ENCODE data around the gene TCF23. TPM values are rescaled to one million over a fixed set of nuclear protein-coding genes. Genes with fewer than 3 reads are reported as not detected.

TCF23 gene
- total RNA-seq, 1 donor from 2014 or later: 1.2 TPM

DNA sequence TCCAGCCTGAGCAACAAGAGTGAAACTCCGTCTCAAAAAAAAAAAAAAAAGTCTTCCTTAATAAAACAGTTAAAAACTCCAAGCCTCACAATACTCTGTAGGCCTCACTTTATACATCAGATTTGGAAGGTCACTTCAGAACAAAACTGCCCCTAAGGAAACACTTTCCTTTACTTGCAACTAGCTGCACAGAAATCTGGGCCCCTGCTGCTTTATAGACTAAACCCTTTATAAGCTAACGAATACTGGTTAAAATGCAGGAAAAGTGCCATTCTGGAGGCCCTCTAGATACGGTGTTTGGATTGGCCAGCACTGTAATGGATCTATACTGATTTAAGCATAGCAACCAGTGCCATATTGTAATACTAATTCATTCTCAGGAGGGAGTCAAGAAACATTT lies 23.7 kb upstream of the TCF23 start:
- intact Hi-C loops (cut with DNase I): no loop called here
- DNase-seq (no peak), ATAC-seq (no peak)
- H3K27me3 ChIP-seq (ENCODE audit: low read depth): no peaks in the 10 kb centered on the region
- H3K4me3 ChIP-seq: no peak overlapping the region
- TF ChIP-seq, protein P1, sequence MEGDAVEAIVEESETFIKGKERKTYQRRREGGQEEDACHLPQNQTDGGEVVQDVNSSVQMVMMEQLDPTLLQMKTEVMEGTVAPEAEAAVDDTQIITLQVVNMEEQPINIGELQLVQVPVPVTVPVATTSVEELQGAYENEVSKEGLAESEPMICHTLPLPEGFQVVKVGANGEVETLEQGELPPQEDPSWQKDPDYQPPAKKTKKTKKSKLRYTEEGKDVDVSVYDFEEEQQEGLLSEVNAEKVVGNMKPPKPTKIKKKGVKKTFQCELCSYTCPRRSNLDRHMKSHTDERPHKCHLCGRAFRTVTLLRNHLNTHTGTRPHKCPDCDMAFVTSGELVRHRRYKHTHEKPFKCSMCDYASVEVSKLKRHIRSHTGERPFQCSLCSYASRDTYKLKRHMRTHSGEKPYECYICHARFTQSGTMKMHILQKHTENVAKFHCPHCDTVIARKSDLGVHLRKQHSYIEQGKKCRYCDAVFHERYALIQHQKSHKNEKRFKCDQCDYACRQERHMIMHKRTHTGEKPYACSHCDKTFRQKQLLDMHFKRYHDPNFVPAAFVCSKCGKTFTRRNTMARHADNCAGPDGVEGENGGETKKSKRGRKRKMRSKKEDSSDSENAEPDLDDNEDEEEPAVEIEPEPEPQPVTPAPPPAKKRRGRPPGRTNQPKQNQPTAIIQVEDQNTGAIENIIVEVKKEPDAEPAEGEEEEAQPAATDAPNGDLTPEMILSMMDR (IDR thresholded peaks at IDR 0.05): no peak
- H3K9me3 ChIP-seq: no peaks in the 10 kb centered on the region
- H3K27ac ChIP-seq: no peak overlapping the region
- peaks cover 9% of the 10 kb centered on the region for H3K36me3 ChIP-seq
- H3K4me1 ChIP-seq: peaks cover 6% of the 10 kb centered on the region

GRCh38 chr2:27126252-27126710 lies 22.5 kb upstream of the TCF23 start:
- DNase-seq (no peak), ATAC-seq (no peak)
- no peaks in the 10 kb centered on the region for H3K9me3 ChIP-seq
- no peaks in the 10 kb centered on the region for H3K27me3 ChIP-seq (ENCODE audit: low read depth)
- intact Hi-C loops (cut with DNase I): no loop called here
- TF ChIP-seq, protein P1 (IDR thresholded peaks at IDR 0.05): no peak
- peaks cover 6% of the 10 kb centered on the region for H3K4me1 ChIP-seq
- H3K27ac ChIP-seq: no peak overlapping the region
- H3K4me3 ChIP-seq: no peak overlapping the region
- peaks cover 21% of the 10 kb centered on the region for H3K36me3 ChIP-seq

DNA sequence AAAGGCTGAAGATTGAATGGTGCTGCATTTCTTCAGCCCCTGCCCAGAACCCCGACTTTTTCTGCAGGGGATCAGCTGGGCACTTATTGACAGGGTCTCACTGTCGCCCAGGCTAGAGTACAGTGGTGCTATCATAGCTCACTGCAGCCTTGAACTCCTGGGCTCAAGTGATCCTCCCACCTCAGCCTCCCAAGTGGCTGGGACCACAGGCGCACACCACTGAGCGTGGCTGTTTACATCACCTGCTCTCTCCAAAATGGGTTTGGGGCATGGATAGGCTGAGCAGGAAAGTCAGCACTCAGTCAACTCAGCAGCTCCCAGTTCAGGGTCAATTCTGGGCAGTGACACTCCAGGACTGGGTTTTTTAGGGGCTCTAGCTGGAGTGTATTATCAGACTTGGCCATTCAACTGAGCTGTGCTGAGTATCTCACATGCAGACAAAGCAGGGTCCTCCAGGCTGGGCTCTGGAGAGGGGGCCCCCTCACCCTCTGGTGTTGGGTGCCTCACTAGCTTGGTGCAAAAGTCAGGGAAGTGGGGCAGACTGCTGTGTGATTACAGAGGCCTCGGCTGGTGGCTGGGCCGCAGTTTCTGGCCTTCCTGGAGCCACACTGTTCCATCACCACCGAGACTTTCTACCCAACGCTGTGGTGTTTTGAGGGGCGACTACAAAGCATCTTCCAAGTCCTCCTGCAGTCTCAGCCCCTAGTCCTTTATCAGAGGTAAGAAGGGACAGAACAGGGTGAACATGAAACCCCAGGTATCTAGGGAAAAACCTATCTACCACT lies 20.7 kb upstream of the TCF23 start:
- no peak overlapping the region for H3K27ac ChIP-seq
- no peak for DNase-seq
- H3K27me3 ChIP-seq (ENCODE audit: low read depth): no peaks in the 10 kb centered on the region
- intact Hi-C loops (cut with DNase I): no loop called here
- ATAC-seq: no peak
- H3K9me3 ChIP-seq: no peaks in the 10 kb centered on the region
- H3K4me3 ChIP-seq: no peak overlapping the region
- H3K36me3 ChIP-seq: peaks cover 36% of the 10 kb centered on the region
- peaks cover 11% of the 10 kb centered on the region for H3K4me1 ChIP-seq
- TF ChIP-seq, protein P1 (IDR thresholded peaks at IDR 0.05): no peak

- no peak for DNase-seq
- TF ChIP-seq, protein P1 (IDR thresholded peaks at IDR 0.05): no peak
- intact Hi-C loops (cut with DNase I): no loop called here
Measured at GRCh38 chr2:27128668-27129571, 19.9 kb upstream of the TCF23 start.

GRCh38 chr2:27130396-27130795 lies 18.4 kb upstream of the TCF23 start:
- TF ChIP-seq, protein P1 (IDR thresholded peaks at IDR 0.05): no peak
- intact Hi-C loops (cut with DNase I): no loop called here

More at GRCh38 chr2:27128668-27129571, 19.9 kb upstream of the TCF23 start:
- peaks cover 17% of the 10 kb centered on the region for H3K4me1 ChIP-seq
- no peaks in the 10 kb centered on the region for H3K27me3 ChIP-seq (ENCODE audit: low read depth)
- peaks cover 36% of the 10 kb centered on the region for H3K36me3 ChIP-seq
- no peaks in the 10 kb centered on the region for H3K9me3 ChIP-seq
- no peak for ATAC-seq
- H3K27ac ChIP-seq: no peak overlapping the region
- no peak overlapping the region for H3K4me3 ChIP-seq

More at GRCh38 chr2:27130396-27130795, 18.4 kb upstream of the TCF23 start:
- DNase-seq (no peak), ATAC-seq (no peak)
- no peaks in the 10 kb centered on the region for H3K27me3 ChIP-seq (ENCODE audit: low read depth)
- no peak overlapping the region for H3K27ac ChIP-seq
- H3K4me3 ChIP-seq: no peak overlapping the region
- H3K36me3 ChIP-seq: peaks cover 36% of the 10 kb centered on the region
- peaks cover 17% of the 10 kb centered on the region for H3K4me1 ChIP-seq
- H3K9me3 ChIP-seq: no peaks in the 10 kb centered on the region

Data from lower lobe of right lung (tissue), 2 donors.